Esophagus squamous epithelium (tissue), 5 donors: ENCODE measurements around the gene LPP. TPM values are rescaled to one million over a fixed set of nuclear protein-coding genes. Genes with fewer than 3 reads are reported as not detected.

Experiments used
- DNase-seq: peaks from one replicate; lab custom pipeline; 2025; lab: John Stamatoyannopoulos, UW
- H3K27ac ChIP-seq, 4 donors: fragments of 200-600 bp; sonication (generic); one replicate each; pipeline ENCODE4 v1.5.1; 2016 to 2019; ENCODE audit warnings: mild to moderate bottlenecking in 1 of 4
- H3K27me3 ChIP-seq, 4 donors: fragments of 200-600 bp; sonication (generic); 1 replicate in 3 of 4; 2 replicates in 1 of 4; pipeline versions ENCODE4 v1.5.1 to v1.6.0; 2017 to 2021; ENCODE audit warnings: antibody characterized with exemption in 1 of 4
- H3K36me3 ChIP-seq, 3 donors: fragments of 200-600 bp; sonication (generic); one replicate each; pipeline ENCODE4 v1.5.1; 2016 to 2019
- H3K4me1 ChIP-seq, 3 donors: fragments of 200-600 bp; sonication (generic); one replicate each; pipeline ENCODE4 v1.5.1; 2017 to 2019
- H3K4me3 ChIP-seq, 4 donors: fragments of 200-600 bp; sonication (generic); 1 replicate in 3 of 4; 2 replicates in 1 of 4; pipeline ENCODE4 v1.5.1; 2016 to 2019; ENCODE audit warnings: mild to moderate bottlenecking in 2 of 4, moderate library complexity in 1 of 4
- H3K9me3 ChIP-seq, 3 donors: fragments of 200-600 bp; sonication (generic); one replicate each; pipeline ENCODE4 v1.5.1; 2016 to 2019
- POLR2A ChIP-seq, 4 donors: fragments of 450-650 bp; IDR thresholded peaks; one replicate each; pipeline ENCODE4 v1.6.1; 2017; ENCODE audit warnings: antibody characterized with exemption in 4 of 4, mild to moderate bottlenecking in 4 of 4, moderate library complexity in 3 of 4
- WGBS, 2 donors: methylation state at CpG; one replicate each; pipeline ENCODE4 v1.1.5; 2018; 5-methylcytosine and 5-hydroxymethylcytosine counted together
- intact Hi-C: fragments of 100-400 bp; cut with DNase I; formaldehyde crosslinking; loops from one replicate; pipeline ENCODE4 v1.15.0; 2022
- total RNA-seq, 4 donors: library from RNA; depleted of rRNA; stranded (reverse); fragments of >200 nt; gene quantifications; one replicate each; pipeline ENCODE4 v1.1.0, GENCODE V29; 2016
- TF ChIP-seq, protein P1 (sequence below), 6 experiments: fragments of 450-650 bp in 4 of 6; fragments of 200-600 bp in 2 of 6; sonication (generic) in 2 of 6; IDR thresholded peaks; one replicate each; pipeline ENCODE4 v1.5.1; 2016 to 2019; ENCODE audit warnings: antibody characterized with exemption in 6 of 6, mild to moderate bottlenecking in 4 of 6, moderate library complexity in 4 of 6
- donor health status: DM: yes; HTN: yes; CAD: no.

LPP gene
- total RNA-seq, 4 donors from 2014 or later: 41.4 to 369 (median 97.3) TPM

DNA sequence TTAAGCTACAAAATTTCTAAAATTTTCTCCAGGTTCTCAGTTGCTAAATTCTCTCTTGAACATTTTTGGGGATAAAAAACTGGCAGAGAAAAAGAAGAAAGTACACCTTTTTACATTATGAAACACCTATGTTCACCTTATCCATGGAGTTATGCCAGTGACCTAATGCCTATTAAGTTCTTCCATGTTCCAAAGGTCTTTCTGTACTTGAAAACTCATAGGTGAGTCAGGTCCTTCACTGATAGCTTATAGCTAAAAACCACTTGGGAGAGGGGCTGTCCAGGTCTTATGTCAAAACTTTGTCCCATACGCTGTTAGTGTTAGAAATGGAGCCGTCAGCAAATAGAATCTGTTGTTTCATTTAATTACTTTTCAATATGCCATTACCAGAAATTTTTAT, 530.3 kb downstream of the LPP start:
- H3K9me3 ChIP-seq: no peaks in the 10 kb centered on the region
- 94 to 98% methylated on average over 2 of the region's 2 CpGs for WGBS, 2 donors
- H3K4me1 ChIP-seq: peaks cover 13 to 50% (median 43%) of the 10 kb centered on the region in 3 donors
- intact Hi-C loops: no loop called here
- H3K4me3 ChIP-seq: no peak overlapping the region
- TF ChIP-seq, protein P1, sequence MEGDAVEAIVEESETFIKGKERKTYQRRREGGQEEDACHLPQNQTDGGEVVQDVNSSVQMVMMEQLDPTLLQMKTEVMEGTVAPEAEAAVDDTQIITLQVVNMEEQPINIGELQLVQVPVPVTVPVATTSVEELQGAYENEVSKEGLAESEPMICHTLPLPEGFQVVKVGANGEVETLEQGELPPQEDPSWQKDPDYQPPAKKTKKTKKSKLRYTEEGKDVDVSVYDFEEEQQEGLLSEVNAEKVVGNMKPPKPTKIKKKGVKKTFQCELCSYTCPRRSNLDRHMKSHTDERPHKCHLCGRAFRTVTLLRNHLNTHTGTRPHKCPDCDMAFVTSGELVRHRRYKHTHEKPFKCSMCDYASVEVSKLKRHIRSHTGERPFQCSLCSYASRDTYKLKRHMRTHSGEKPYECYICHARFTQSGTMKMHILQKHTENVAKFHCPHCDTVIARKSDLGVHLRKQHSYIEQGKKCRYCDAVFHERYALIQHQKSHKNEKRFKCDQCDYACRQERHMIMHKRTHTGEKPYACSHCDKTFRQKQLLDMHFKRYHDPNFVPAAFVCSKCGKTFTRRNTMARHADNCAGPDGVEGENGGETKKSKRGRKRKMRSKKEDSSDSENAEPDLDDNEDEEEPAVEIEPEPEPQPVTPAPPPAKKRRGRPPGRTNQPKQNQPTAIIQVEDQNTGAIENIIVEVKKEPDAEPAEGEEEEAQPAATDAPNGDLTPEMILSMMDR (IDR thresholded peaks at IDR 0.05): no peak
- no peak for TF ChIP-seq POLR2A (IDR thresholded peaks at IDR 0.05)
- no peak overlapping the region for H3K27ac ChIP-seq
- H3K36me3 ChIP-seq: no peaks in the 10 kb centered on the region
- no peaks in the 10 kb centered on the region for H3K27me3 ChIP-seq
- no peak for DNase-seq

- no peak overlapping the region for H3K27ac ChIP-seq
- no peak for TF ChIP-seq POLR2A (IDR thresholded peaks at IDR 0.05)
- TF ChIP-seq, protein P1 (IDR thresholded peaks at IDR 0.05): no peak
- intact Hi-C loops: no loop called here
- no peak for DNase-seq
- no peaks in the 10 kb centered on the region for H3K27me3 ChIP-seq
- 85 to 100% methylated on average over 1 of the region's 1 CpG for WGBS, 2 donors
- H3K36me3 ChIP-seq: no peaks in the 10 kb centered on the region
- no peak overlapping the region for H3K4me3 ChIP-seq
- H3K4me1 ChIP-seq: peaks cover 16 to 51% (median 35%) of the 10 kb centered on the region in 3 donors
- no peaks in the 10 kb centered on the region for H3K9me3 ChIP-seq
These were observed 531.8 kb downstream of the LPP start for GRCh38 chr3:188685789-188686188.

GRCh38 chr3:188686324-188686723, 532.4 kb downstream of the LPP start:
- no peaks in the 10 kb centered on the region for H3K27me3 ChIP-seq
- intact Hi-C loops: no loop called here
- 50 to 79% methylated on average over 2 of the region's 2 CpGs for WGBS, 2 donors
- peak overlapping the region in 1 of 4 donors; percentile 31 for H3K27ac ChIP-seq
- no peak for DNase-seq
- no peaks in the 10 kb centered on the region for H3K9me3 ChIP-seq
- TF ChIP-seq POLR2A (IDR thresholded peaks at IDR 0.05): no peak
- TF ChIP-seq, protein P1 (IDR thresholded peaks at IDR 0.05): no peak
- H3K4me3 ChIP-seq: no peak overlapping the region
- peaks cover 16 to 57% (median 35%) of the 10 kb centered on the region in 3 donors for H3K4me1 ChIP-seq
- no peaks in the 10 kb centered on the region for H3K36me3 ChIP-seq

DNA sequence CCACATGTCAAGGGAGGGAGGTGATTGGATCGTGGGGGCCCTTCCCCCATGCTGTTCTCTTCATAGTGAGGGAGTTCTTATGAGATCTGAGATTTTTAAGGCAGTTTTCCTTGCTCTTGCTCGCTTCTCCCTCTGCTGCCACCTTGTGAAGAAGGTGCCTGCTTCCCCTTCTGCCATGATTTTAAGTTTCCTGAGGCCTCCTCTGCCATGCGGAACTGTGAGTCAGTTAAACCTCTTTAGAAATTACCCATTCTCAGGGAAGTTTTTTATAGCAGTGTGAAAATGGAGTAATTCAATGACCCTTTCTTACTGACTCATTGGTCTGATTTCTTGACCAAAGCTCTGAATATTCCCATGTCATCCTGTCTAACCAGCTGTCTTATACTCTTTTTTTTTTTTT, 533.4 kb downstream of the LPP start:
- intact Hi-C loops: no loop called here
- Histone ChIP-seq H3K4me1 (peaks cover 15 to 51% (median 32%) of the 10 kb centered on the region in 3 donors), H3K27me3 (no peaks in the 10 kb centered on the region), H3K27ac (peak overlapping the region in 2 of 4 donors; percentile 12 to 31), H3K36me3 (no peaks in the 10 kb centered on the region), H3K9me3 (no peaks in the 10 kb centered on the region), H3K4me3 (no peak overlapping the region)
- TF ChIP-seq, protein P1 (IDR thresholded peaks at IDR 0.05): peak in 1 of 6 experiments; percentile 29
- TF ChIP-seq POLR2A (IDR thresholded peaks at IDR 0.05): no peak
- DNase-seq: no peak
- WGBS, 2 donors: 50 to 72% methylated on average over 3 of the region's 3 CpGs

DNA sequence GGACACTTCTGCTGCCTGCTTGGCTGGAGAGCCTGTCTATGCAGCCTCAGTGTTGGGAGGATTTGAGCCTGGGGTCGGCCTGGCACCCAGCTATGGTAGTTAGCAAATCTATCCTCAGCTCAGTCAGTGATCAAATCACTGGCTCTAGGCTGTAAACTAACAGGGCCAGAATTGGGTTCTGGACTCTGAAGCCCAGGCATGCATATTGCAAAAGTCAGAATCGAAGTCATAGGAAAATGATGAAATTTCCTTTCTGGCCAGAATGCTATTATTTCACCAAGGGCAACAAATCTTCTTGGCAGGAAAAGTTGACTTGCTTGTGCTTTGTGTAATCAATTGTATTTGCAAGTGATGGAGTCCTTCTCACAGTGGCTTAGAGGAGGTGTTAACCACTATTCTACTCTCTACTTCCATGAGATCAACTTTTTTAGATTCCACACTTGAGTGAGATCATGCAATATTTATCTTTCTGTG, 535.2 kb downstream of the LPP start:
- H3K9me3 ChIP-seq: no peaks in the 10 kb centered on the region
- peaks cover 12 to 36% (median 19%) of the 10 kb centered on the region in 3 donors for H3K4me1 ChIP-seq
- intact Hi-C loops: no loop called here
- H3K27ac ChIP-seq: peak overlapping the region; percentile 25 to 86 (median 58)
- H3K36me3 ChIP-seq: no peaks in the 10 kb centered on the region
- WGBS, 2 donors: 0 to 16% methylated on average over 1 to 2 of the region's 2 CpGs
- no peaks in the 10 kb centered on the region for H3K27me3 ChIP-seq
- DNase-seq: no peak
- no peak for TF ChIP-seq POLR2A (IDR thresholded peaks at IDR 0.05)
- TF ChIP-seq, protein P1 (IDR thresholded peaks at IDR 0.05): no peak
- no peak overlapping the region for H3K4me3 ChIP-seq
